HG03175 (cell line): ENCODE measurements around the gene FOXD3.
A peak's percentile ranks its signal among the peaks of the same experiment; 100 is the strongest.

Source experiments
- ATAC-seq: cut with Tn5 transposase; IDR thresholded peaks from one replicate; pipeline ENCODE4 v1.9.1; 2021; ENCODE audit warnings: mild to moderate bottlenecking, moderate library complexity; ENCODE audit not compliant: unreplicated experiment

FOXD3 gene

DNA sequence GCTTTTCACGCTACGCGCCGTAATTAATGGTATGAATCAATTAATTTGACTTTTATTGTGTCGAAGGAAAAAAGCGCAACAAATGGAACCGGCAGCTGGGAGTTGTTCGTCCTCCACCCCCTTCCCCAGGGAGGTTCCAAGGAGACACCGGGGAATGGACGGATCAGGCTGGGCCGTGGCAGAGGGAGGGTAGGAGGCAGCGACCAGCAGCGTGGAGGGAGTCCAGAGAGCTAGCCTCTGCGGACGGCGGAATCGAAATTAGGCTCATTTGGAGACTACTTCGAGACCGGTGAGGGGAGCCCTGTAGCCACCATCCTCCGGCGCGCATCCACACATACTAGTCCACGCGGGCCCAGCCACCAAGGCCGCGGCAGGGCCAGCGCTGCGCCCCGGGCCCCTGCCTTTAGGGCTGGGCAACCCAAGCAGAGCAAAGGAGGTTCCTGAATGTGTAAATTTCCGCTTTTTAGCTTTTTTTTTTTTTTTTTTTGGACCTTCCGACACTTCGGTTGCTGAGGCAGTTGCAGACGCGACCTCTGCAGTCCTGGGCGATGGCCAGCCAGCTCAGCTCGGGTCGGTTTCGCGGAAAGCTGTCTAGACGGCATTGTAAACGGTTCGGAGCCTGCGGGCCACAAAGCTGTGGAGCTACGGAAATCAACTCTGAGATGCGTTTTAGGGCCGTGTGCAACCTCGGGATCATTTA is 2.2 kb upstream of the FOXD3 start:
- no peak for ATAC-seq

DNA sequence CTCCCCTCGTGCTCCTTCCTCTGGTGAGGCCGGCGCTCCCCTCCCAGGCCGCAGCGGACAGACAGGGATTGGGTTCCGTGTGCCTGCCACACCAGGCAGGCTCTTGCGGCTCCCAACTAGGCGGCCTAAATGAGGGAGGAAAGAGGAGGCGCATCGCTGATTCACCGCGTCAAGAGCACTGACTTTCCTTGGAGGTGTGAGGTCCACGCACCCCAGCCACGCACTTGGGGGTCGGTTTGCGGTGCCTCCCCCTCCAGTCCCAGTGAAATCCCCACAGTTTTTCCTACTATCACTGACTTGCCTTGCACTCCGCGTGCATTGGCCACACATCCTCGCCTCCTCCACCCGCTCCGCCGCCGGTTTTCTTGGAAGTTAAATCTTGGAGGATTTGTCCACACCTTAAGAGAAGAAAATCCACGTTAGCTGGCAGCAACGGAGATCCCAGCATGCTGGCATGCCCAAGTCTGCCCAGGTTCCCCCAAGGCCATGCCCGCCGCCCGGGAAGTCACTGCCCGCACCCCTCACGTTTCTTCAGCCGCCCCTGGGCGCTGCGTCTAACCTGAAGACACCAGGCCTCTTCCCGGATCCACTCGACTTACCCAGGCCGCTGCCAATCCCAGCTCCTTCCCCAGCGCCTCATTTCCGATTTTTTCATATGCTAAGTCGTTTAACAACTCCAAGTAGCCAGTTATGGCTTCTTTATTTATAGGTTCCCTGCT is 1.1 kb upstream of the FOXD3 start:
- no peak for ATAC-seq

DNA sequence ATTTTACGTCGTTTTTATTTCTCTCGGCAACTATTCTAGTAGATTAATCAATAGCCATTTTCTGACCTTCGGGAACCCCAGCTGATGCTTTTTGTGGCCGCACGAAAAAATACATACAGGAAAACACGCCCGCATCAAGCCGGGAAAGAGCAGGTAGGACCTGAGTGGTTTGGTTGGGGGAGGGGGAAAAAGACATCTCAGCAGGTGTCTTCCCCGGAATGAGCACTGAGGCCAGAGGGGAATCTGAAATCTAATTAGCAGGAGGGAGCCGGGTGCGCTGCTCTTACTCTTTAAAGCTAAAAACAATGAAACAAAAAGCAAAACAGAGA is 618 bp upstream of the FOXD3 start:
- no peak for ATAC-seq

DNA sequence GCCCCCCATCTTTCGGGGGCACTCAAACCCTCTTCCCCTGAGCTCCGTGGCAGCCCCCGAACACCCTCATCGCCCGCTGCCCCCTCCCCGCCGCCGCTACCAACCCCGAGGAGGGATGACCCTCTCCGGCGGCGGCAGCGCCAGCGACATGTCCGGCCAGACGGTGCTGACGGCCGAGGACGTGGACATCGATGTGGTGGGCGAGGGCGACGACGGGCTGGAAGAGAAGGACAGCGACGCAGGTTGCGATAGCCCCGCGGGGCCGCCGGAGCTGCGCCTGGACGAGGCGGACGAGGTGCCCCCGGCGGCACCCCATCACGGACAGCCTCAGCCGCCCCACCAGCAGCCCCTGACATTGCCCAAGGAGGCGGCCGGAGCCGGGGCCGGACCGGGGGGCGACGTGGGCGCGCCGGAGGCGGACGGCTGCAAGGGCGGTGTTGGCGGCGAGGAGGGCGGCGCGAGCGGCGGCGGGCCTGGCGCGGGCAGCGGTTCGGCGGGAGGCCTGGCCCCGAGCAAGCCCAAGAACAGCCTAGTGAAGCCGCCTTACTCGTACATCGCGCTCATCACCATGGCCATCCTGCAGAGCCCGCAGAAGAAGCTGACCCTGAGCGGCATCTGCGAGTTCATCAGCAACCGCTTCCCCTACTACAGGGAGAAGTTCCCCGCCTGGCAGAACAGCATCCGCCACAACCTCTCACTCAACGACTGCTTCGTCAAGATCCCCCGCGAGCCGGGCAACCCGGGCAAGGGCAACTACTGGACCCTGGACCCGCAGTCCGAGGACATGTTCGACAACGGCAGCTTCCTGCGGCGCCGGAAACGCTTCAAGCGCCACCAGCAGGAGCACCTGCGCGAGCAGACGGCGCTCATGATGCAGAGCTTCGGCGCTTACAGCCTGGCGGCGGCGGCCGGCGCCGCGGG is 837 bp downstream of the FOXD3 start:
- no peak for ATAC-seq

DNA sequence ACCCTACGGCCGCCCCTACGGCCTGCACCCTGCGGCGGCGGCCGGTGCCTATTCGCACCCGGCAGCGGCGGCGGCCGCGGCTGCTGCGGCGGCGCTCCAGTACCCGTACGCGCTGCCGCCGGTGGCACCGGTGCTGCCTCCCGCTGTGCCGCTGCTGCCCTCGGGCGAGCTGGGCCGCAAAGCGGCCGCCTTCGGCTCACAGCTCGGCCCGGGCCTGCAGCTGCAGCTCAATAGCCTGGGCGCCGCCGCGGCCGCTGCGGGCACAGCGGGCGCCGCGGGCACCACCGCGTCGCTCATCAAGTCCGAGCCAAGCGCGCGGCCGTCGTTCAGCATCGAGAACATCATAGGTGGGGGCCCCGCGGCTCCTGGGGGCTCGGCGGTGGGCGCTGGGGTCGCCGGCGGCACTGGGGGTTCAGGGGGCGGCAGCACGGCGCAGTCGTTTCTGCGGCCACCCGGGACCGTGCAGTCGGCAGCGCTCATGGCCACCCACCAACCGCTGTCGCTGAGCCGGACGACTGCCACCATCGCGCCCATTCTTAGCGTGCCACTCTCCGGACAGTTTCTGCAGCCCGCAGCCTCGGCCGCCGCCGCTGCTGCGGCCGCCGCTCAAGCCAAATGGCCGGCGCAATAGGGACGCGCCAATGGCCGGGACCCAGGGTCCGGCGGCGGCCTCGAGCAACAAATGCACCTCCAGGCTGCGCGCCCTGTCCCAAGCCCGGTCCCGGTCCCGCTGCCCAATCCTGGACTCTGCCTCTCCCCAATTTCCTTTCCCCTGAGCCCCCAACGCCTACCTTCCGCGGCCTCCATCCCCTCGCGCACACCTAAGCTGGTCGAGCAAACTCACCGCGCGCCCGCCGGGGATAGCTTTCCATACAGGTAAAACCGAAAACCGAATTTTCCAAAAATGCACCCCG is 1.8 kb downstream of the FOXD3 start:
- ATAC-seq: no peak

DNA sequence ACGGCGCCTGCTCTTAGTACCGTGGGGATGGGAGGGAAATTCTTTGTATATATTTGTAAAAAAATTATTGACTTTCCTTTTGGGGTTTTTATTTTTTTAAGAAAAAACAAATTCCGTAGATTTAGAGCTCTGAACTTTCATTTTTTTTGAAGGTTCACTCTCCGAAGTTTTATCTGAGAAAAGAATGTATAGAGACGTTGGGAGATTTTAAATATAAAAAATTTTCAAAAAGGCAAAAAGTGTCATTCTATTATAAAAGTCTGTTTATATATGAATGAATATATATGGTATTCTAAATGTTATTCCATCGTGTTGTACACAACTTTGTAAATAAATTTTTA is 2.4 kb downstream of the FOXD3 start:
- no peak for ATAC-seq

DNA sequence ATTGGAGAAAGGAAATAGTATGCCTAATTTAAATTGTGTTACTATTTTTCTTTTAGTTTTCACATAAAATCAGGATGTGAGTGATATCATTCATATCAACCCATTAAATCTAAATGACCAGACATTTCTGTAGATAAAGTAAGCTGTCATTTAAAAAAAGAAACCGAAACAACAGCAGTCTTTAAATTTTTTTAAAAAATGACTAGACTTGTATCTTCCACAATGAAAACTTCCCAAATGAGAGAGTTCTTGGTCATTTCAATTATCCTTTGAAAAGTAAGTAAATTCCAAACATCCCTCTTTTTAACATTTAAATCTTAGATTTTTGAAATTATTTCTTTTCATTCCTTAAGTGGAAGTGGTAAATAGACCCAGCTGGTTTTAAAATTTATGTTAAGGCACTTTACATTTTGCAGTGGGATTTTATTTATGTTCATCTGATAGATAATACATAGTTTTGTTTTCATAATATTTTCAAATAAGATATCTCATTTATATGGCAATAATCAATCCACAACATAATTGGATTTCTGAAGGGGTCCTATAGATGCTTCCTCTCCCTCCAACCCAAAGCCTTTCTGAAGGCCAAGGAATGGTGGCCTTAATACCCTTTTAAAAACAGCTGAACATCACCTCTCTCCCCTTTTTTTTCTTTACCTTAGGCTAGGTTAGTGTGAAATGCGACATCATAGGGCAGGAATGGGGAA is 3.1 kb downstream of the FOXD3 start:
- no peak for ATAC-seq

DNA sequence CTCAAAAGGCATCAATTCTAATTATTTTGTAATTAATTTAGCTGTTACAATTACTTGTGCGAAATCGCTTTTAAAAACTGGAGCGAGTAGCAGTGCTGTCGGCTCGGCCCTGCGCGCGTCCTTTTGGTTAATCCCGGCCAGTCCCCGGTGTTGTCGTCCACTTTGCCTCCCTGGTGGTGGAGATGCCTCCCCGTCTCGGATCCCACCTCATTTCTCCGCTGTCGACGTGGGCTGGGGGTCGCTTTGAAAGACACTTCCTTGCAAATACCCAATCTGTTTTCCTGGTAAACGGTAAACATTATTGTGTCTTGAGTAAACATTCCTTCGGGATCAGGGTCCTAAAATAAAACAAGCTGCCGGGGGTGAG is 3.7 kb downstream of the FOXD3 start:
- ATAC-seq: no peak

DNA sequence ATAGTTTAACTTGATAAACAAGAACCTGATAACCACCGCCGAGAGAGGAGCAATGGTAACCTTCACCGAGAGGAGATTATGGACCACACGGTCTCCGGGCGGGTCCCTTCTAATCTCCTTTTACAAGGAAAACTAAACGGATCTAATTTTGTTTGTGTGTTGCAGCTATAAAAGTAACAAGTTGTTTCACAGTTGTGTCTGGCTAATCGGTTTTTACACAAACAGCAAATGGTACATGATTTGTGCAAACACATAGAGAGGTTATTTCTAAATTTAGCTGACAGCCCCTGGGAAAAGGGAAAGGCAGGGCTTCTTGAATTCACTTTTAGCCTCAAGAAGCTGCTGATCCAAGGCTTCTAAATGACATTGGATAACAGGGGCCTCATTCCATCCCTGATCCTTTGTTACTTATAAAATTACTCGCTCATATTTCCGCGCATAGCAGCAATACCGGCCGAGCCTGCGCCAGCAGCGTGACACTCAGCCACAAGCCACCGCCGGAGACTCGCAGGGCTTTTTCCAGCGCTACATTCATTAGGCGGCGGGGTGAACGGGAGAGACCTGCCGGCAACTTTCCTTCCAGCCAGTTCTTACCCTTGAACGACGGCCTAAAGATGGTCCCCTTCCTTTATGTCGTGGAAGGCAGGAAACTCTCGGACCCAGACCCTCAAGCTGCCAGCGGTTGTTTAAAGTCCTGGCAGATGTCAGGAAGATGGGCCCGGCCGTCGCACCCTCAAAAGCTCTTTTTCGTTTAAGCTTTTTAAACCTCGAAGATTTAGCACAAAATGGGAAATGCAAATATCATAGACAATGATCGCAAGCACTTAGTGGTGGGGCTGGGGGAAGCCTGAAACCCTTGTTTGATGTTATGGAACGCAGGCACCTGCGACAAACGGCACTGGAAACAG is 4.4 kb downstream of the FOXD3 start:
- no peak for ATAC-seq

DNA sequence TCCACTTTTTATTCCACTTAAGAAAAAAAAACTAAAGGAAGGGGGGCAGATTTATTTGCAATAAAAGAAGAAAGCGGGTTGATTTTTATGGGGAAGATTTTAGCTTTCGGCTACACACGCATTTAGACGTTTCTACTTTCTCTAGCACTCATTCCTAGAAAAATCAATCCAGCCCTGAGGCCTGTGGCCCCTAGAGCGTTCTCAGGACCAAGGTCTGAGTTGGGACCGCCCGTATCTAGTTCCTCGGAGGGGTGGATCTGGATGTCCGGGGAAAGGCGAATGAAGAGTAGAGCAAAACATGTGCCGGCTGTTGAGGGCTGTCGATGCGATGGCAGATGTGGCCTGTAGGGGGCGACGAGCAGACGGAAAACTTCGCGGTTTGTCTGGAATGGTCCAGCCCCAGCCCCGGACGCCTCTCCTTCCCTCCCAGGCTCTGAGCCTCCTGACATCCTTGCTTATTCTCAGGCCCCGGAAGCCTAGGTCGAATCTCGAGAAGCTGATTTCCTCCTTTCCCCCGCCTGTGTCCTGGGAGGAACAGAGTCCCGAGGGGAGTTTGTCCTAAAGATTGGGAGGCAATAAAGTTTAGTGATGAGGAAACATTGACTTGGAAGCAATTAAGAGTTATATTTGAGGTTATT is 5.2 kb downstream of the FOXD3 start:
- peak; percentile 57 for ATAC-seq

DNA sequence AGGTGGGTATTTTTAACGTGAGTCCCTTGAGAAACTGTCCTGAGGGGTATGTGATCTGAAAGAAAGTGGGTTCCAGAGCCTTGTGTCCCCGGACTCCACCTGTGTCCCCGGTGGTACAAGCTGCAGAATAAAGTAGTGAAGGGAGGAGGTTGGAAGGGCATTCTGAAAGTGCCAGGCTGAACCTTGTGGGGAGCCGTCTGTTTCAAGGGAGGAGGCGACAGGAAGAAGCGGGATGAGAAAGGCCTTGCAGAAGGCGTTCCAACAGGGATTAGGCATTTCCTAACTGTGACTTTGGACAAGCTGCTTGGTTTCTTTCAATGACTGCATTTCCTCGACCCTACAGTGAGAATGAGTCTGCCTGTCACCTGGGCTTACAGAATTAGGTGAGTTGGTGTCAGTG is 5.8 kb downstream of the FOXD3 start:
- no peak for ATAC-seq

DNA sequence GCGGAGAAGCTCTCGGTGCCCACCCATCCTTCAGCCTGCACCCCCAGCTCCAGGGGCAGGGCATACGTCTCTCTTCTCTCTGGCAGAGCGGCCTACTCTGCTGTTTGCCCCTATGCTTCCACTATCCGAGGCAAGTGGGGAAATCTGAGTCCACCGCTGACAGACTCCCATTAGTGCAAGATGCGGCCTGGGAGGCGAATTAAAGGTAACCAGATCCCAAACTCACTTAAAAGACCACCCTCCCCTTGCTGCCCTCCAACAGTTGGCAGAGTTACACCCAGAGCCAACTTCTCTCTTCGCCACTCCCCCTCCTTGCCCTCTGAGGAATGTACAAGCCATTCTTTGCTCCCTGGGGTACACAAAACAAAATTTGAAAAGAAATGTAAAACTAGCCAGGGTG is 6.4 kb downstream of the FOXD3 start:
- ATAC-seq: no peak

DNA sequence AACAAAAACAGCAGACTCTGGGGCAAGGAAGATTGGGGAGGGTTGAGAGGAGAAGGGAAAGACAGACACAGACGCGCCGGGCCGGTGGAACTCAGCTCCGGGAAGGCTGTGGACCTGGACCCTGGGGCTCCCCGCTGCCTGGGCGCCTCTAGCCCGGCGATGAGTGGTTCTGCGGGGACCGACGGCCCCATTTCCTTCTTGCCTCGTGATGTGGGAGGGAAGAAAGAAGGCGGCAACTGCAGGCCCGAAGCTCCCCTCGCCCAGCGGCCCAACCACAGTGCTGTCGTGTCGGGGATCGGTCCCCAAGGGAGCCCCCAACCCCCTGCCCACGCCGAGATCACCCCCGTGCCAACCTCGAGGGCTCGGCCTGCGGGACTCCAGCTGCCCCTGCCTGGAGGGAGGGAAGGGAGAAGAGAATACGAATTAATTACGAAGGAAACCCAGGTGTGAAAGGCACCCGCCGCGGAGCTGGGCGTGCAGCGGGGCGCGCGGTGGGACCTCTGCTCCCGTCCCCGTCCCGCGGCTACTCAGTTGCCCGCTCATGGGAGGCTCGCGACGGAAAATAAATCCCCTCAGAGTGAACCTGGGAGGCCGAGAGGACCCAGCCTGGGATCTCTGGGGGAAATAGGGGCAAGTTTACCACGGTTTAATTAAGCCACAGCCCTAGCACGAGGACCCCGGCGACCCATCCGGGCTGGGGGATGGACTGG is 7.4 kb downstream of the FOXD3 start:
- ATAC-seq: no peak

DNA sequence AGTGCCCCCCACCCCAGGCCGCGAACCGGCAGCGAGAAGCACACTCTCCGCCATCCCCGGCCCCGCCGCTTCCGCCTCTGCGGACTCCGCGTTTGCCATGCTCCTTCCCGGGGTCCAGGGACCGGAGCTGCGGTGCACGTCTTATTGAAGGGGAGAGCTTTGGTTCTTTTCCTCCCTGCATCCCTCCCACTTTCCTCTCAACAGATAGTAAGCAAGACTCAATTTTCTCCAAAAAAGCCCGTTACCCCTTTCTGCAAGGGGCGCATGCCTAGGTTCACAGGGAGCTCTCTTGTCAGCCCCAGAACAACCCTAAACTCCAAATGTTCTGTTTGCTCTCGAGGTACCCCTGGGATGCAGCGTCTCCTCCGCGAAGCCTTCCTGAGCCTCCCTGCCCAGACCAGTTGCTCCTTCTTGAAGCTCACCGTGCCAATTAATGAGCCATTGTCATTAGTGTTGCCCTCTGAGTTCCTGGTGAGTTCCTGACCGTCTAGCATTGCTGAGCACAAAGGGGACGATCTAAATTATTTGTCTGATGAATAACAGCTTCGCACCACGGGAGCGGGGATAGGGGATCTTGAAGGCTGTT is 8.1 kb downstream of the FOXD3 start:
- ATAC-seq: no peak

DNA sequence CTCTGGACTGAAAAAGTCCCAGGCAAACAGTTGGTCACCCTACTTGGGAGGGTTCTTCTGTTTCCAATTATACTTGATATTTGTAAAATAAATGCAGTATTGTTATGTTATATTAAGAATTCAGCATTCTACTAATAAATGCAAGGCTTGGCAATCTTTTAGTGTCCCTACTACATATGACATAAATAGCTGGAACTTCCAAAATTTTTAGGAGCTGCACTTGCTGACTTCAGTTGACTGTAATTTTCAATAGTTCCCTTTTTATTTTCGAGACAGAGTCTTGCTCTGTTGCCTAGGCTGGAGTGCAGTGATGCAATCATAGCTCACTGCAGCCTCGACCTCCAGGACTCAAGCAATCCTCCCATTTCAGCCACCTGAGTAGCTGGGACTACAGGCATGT is 20.0 kb downstream of the FOXD3 start:
- no peak for ATAC-seq

DNA sequence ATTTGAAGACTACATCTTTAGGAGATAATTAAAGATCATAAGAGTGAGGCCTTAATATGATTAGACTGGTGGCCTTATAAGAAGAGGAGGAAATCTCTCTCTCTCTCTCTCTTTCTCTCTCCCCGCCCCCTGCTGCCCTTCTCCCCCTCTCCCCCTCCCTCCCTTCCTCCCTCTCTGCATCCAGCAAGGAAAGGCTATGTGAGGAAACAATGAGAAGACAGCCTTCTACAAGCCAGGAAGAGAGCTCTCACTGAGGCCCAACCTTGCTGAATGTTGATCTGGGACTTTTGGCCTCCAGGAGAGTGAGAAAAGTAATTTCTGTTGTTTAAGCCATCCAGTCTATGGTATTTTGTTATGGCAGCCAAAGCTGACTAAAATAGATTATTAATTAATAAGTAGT is 21.6 kb downstream of the FOXD3 start:
- ATAC-seq: no peak

DNA sequence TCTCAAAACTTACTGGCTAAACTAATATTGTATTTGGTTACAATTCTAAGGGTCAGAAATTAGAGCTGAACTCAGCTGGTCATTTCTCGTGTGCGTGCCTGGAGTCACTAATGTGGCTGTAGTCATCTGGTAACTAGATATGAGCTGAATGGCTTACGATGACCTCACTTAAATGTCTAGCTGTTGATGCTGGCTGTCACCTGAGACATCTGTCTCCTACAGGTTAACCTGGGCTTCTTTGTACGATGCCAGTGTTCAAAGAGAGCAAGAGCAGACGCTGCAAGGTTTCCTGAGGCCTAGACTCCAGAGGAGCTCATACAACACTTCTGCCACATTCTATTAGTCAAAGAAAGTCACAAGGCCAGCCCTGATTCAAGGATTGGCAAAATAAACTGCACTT is 28.0 kb downstream of the FOXD3 start:
- ATAC-seq: no peak

DNA sequence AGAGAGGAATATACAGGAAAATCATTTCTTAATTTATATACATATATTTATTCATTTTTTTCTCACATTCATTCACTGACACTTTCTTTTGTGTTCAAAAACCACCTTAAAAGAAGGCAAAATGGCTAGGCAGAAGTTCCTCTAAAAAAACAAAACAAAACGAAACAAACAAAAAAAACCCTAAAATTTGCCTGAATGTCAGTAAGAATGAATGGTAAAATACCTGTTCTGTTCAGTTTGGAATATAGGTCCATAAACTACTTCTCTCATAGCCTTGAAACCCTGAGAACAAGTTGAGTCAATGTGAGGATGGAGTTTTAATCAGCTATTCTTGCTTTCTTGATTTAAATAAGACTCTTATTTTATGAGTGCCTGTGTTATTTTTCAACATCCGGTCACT is 30.4 kb downstream of the FOXD3 start:
- no peak for ATAC-seq
